GM18870 (cell line): ENCODE results near the gene PRR7.

Source experiments
- ATAC-seq: cut with Tn5 transposase; IDR thresholded peaks from one replicate; pipeline ENCODE4 v1.9.1; 2021; ENCODE audit warnings: moderate library complexity; ENCODE audit not compliant: unreplicated experiment

The PRR7 gene

GRCh38 chr5:177434942-177435738, 11.5 kb upstream of the PRR7 start:
- ATAC-seq, result no peak

GRCh38 chr5:177435847-177436536, 10.6 kb upstream of the PRR7 start:
- ATAC-seq, result no peak

- ATAC-seq, result no peak
Observed at GRCh38 chr5:177437623-177438022, 9.0 kb upstream of the PRR7 start.

- no peak for ATAC-seq
Observed at GRCh38 chr5:177438468-177438867, 8.1 kb upstream of the PRR7 start.

GRCh38 chr5:177439518-177440053, 7.0 kb upstream of the PRR7 start:
- ATAC-seq, result no peak

GRCh38 chr5:177440211-177440989, 6.2 kb upstream of the PRR7 start:
- ATAC-seq, result no peak

- ATAC-seq, result no peak
Observed at GRCh38 chr5:177440990-177441780, 5.4 kb upstream of the PRR7 start.

- no peak for ATAC-seq
Observed at GRCh38 chr5:177442066-177442826, 4.4 kb upstream of the PRR7 start.

GRCh38 chr5:177443144-177443983, 3.2 kb upstream of the PRR7 start:
- no peak for ATAC-seq

- ATAC-seq, result no peak
Observed at GRCh38 chr5:177444106-177445051, 2.2 kb upstream of the PRR7 start.

GRCh38 chr5:177445052-177445916, 1.3 kb upstream of the PRR7 start:
- ATAC-seq, result no peak

GRCh38 chr5:177445917-177446199, 756 bp upstream of the PRR7 start:
- no peak for ATAC-seq

GRCh38 chr5:177447066-177447610, 524 bp downstream of the PRR7 start:
- no peak for ATAC-seq

GRCh38 chr5:177447611-177448243, 1.1 kb downstream of the PRR7 start:
- no peak for ATAC-seq

GRCh38 chr5:177448244-177448950, 1.8 kb downstream of the PRR7 start:
- ATAC-seq, result no peak
